ENCODE measurements around the gene PRCC. TPM values are rescaled to one million over a fixed set of nuclear protein-coding genes. Genes with fewer than 3 reads are reported as not detected.

The PRCC gene
- total RNA-seq, 2 donors from 2014 or later = 22.9 to 34.5 TPM

GRCh38 chr1:156733989-156734584 lies 33.2 kb upstream of the PRCC start:
- Histone ChIP-seq H3K4me3 (no peak overlapping the region), H3K27ac (no peak overlapping the region), H3K4me1 (ENCODE audit: control insufficient read depth in 1 of 2, low read depth in 2 of 2) (peaks cover 0 to 12% of the 10 kb centered on the region in 2 donors), H3K27me3 (replicated peaks; ENCODE audit: insufficient read depth) (no peaks in the 10 kb centered on the region), H3K36me3 (peaks cover 11% of the 10 kb centered on the region), H3K9me3 (no peaks in the 10 kb centered on the region)
- TF ChIP-seq CTCF (IDR thresholded peaks at IDR 0.05) = no peak
- no peak for DNase-seq (ENCODE audit: low spot score)
- ATAC-seq (ENCODE audit: insufficient number of reproducible peaks, low FRiP score, low read depth) = no peak

- Histone ChIP-seq H3K4me3 (no peak overlapping the region), H3K27ac (no peak overlapping the region), H3K4me1 (ENCODE audit: control insufficient read depth in 1 of 2, low read depth in 2 of 2) (peaks cover 10 to 15% of the 10 kb centered on the region in 2 donors), H3K36me3 (peaks cover 20% of the 10 kb centered on the region), H3K9me3 (no peaks in the 10 kb centered on the region), H3K27me3 (replicated peaks; ENCODE audit: insufficient read depth) (no peaks in the 10 kb centered on the region)
- DNase-seq (ENCODE audit: low spot score) (no peak), ATAC-seq (ENCODE audit: insufficient number of reproducible peaks, low FRiP score, low read depth) (no peak)
- TF ChIP-seq CTCF (IDR thresholded peaks at IDR 0.05) = no peak
These were observed 28.9 kb upstream of the PRCC start for GRCh38 chr1:156738407-156738806.

- no peak for ATAC-seq (ENCODE audit: insufficient number of reproducible peaks, low FRiP score, low read depth)
- no peak for TF ChIP-seq CTCF (IDR thresholded peaks at IDR 0.05)
- peaks cover 21% of the 10 kb centered on the region for H3K36me3 ChIP-seq
These were observed 28.4 kb upstream of the PRCC start for GRCh38 chr1:156738916-156739315.

GRCh38 chr1:156740237-156740740 lies 27.0 kb upstream of the PRCC start:
- Histone ChIP-seq H3K36me3 (peaks cover 28% of the 10 kb centered on the region), H3K4me3 (peak overlapping the region; percentile 88), H3K27ac (peak overlapping the region; percentile 16 to 59), H3K27me3 (replicated peaks; ENCODE audit: insufficient read depth) (no peaks in the 10 kb centered on the region), H3K4me1 (ENCODE audit: control insufficient read depth in 1 of 2, low read depth in 2 of 2) (peaks cover 10 to 21% of the 10 kb centered on the region in 2 donors), H3K9me3 (no peaks in the 10 kb centered on the region)
- ATAC-seq (ENCODE audit: insufficient number of reproducible peaks, low FRiP score, low read depth) = no peak
- no peak for TF ChIP-seq CTCF (IDR thresholded peaks at IDR 0.05)
- no peak for DNase-seq (ENCODE audit: low spot score)

More at GRCh38 chr1:156738916-156739315, 28.4 kb upstream of the PRCC start:
- DNase-seq (ENCODE audit: low spot score) = no peak
- H3K9me3 ChIP-seq = no peaks in the 10 kb centered on the region
- no peaks in the 10 kb centered on the region for H3K27me3 ChIP-seq (replicated peaks; ENCODE audit: insufficient read depth)
- no peak overlapping the region for H3K27ac ChIP-seq
- H3K4me1 ChIP-seq (ENCODE audit: control insufficient read depth in 1 of 2, low read depth in 2 of 2) = peaks cover 10 to 15% of the 10 kb centered on the region in 2 donors
- H3K4me3 ChIP-seq = no peak overlapping the region

GRCh38 chr1:156740741-156741480 lies 26.4 kb upstream of the PRCC start, which contains the start of gene MRPL24:
Gene MRPL24, minus strand, starts transcription at chr1:156741088. Its CDS starts 2,384 bp downstream, at chr1:156738704.
- DNase-seq (ENCODE audit: low spot score) (peak; percentile 97), ATAC-seq (ENCODE audit: insufficient number of reproducible peaks, low FRiP score, low read depth) (peak; percentile 97)
- peak within 1 kb of the TSS; percentile 77 to 81 for H3K27ac ChIP-seq
- H3K4me1 ChIP-seq (ENCODE audit: control insufficient read depth in 1 of 2, low read depth in 2 of 2) = peaks cover 14 to 27% of the 10 kb centered on the region in 2 donors
- no peak for TF ChIP-seq CTCF (IDR thresholded peaks at IDR 0.05)
- H3K9me3 ChIP-seq = no peaks in the 10 kb centered on the region
- no peaks in the 10 kb centered on the region for H3K27me3 ChIP-seq (replicated peaks; ENCODE audit: insufficient read depth)
- peaks cover 25% of the 10 kb centered on the region for H3K36me3 ChIP-seq
- H3K4me3 ChIP-seq = peak within 1 kb of the TSS; percentile 88
